GM12878 (cell line): ENCODE results near the gene MKX.

Experiments used
- POLR2A ChIP-seq: IDR thresholded peaks from 2 replicates; pipeline ENCODE4 v1.6.1; 2011; ENCODE audit warnings: low read depth, mild to moderate bottlenecking, low read length
- RELB ChIP-seq: fragments of 450-650 bp; IDR thresholded peaks from 2 replicates; pipeline ENCODE4 v1.6.1; 2017; ENCODE audit warnings: low read depth, mild to moderate bottlenecking, moderate library complexity
- TF ChIP-seq, protein P1 (sequence below): IDR thresholded peaks from 2 replicates; pipeline ENCODE4 v1.6.1; 2011; ENCODE audit warnings: borderline replicate concordance, low read depth, mild to moderate bottlenecking, moderate library complexity, mixed read lengths, low read length; ENCODE audit not compliant: insufficient read depth; ENCODE audit errors: extremely low read length
- TF ChIP-seq, protein P2 (sequence below): IDR thresholded peaks from 2 replicates; pipeline ENCODE4 v1.6.1; 2012; ENCODE audit warnings: low read depth, low read length, improper control_type of control experiment

DNA sequence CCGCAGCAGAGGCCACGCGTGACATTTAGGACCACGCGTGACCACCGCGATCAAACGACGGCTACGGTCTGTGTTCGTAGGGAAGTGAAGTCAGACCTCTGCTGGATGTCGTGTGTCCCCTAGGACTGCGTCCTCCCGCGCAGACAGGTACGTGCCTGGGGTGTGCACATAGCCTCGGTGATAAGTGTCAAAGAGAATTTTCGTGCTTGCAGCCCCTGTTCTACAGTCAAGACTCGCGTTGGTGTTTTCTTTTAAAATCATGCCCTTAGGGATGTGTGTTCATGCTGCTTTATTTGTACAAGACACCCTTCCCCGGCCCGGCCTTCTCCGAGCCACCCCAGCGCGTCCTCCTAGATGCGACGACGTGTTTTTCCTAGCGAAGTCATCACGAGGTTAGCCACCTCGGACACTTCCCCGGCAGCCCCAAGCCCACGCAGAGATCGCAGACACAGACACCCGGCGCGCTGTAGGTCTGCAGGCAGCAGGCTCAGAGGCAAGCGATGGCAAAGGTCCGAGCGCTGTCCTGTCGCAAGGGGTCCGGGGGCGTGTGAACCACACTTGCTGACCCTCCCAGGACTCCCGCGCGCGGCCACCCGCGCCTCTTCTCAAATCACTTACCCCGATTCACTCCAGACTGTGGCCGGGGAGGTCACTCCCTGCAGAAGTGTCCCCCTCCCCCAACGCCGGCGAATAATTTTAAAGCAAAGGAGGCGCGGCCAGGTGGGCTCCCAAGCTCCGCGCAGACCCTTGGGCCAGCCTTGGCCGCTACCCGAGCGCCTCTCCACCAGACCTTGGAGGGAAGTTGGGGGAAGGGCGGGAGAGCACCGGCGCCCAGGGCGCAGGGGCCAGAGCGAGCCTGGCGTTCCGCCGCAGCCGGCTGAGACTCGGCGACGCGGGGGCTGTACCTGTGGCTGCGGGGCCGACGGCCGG, 552 bp downstream of the MKX start:
- TF ChIP-seq POLR2A (no peak), RELB (no peak)
- TF ChIP-seq, protein P1, sequence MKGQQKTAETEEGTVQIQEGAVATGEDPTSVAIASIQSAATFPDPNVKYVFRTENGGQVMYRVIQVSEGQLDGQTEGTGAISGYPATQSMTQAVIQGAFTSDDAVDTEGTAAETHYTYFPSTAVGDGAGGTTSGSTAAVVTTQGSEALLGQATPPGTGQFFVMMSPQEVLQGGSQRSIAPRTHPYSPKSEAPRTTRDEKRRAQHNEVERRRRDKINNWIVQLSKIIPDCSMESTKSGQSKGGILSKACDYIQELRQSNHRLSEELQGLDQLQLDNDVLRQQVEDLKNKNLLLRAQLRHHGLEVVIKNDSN, result no peak
- TF ChIP-seq, protein P2, sequence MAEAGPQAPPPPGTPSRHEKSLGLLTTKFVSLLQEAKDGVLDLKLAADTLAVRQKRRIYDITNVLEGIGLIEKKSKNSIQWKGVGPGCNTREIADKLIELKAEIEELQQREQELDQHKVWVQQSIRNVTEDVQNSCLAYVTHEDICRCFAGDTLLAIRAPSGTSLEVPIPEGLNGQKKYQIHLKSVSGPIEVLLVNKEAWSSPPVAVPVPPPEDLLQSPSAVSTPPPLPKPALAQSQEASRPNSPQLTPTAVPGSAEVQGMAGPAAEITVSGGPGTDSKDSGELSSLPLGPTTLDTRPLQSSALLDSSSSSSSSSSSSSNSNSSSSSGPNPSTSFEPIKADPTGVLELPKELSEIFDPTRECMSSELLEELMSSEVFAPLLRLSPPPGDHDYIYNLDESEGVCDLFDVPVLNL, result no peak
